Measurements from ENCODE around the gene CHRNB2.

Gene CHRNB2

GRCh38 chr1:154539486-154540483 lies 27.8 kb upstream of the CHRNB2 start (continued):
- TF ChIP-seq ZNF747 (tag by site-specific recombination; IDR thresholded peaks at IDR 0.05) (no peak), ZNF341 (tag by site-specific recombination; IDR thresholded peaks at IDR 0.05; ENCODE audit: low read depth) (no peak), ZNF677 (tag by site-specific recombination; IDR thresholded peaks at IDR 0.05) (no peak)

- H3K4me1 ChIP-seq (ENCODE audit: control insufficient read depth, insufficient read depth, low read length): no peaks in the 10 kb centered on the region
- H3K27ac ChIP-seq (ENCODE audit: extremely low read depth, low read depth, low read length): no peak overlapping the region
- H3K36me3 ChIP-seq (ENCODE audit: control insufficient read depth in 2 of 2, insufficient read depth in 1 of 2, low read length in 2 of 2): no peaks in the 10 kb centered on the region
- no peaks in the 10 kb centered on the region for H3K9me3 ChIP-seq (ENCODE audit: control insufficient read depth, insufficient read depth, low read depth, low read length)
- ChIA-PET POLR2A (no interaction called here), CTCF (interaction anchor here (2.1 kb wide), 1 partner anchor 60 kb away, joined by 7 read pairs; no protein-coding TSS in a partner anchor)
- TF ChIP-seq ZFHX2 (tag by site-specific recombination; conservative IDR thresholded peaks at IDR 0.05) (peak; percentile 93), ZNF701 (tag by site-specific recombination; IDR thresholded peaks at IDR 0.05) (no peak), TSHZ1 (tag by site-specific recombination; IDR thresholded peaks at IDR 0.05; ENCODE audit: borderline replicate concordance) (no peak), EGR2 (tag by site-specific recombination; IDR thresholded peaks at IDR 0.05; ENCODE audit: low read depth) (peak; percentile 97), ZNF221 (tag by site-specific recombination; IDR thresholded peaks at IDR 0.05; ENCODE audit: borderline replicate concordance) (no peak), HOXD13 (CRISPR knock-in tag; IDR thresholded peaks at IDR 0.05; ENCODE audit: borderline replicate concordance) (no peak), ZNF184 (tag by site-specific recombination; IDR thresholded peaks at IDR 0.05) (no peak), ZNF555 (tag by site-specific recombination; conservative IDR thresholded peaks at IDR 0.05) (no peak), GLI2 (tag by site-specific recombination; IDR thresholded peaks at IDR 0.05; ENCODE audit: borderline replicate concordance, low read depth) (no peak), ZNF398 (tag by site-specific recombination; IDR thresholded peaks at IDR 0.05) (peak; percentile 37; the same call in 1 of the 2 replicates)
- no peak overlapping the region for H3K4me3 ChIP-seq (ENCODE audit: low read depth, low read length)
Measured at GRCh38 chr1:154541231-154541630, 26.3 kb upstream of the CHRNB2 start.

GRCh38 chr1:154546264-154547063 lies 21.1 kb upstream of the CHRNB2 start:
- ChIA-PET POLR2A (interaction anchor here (0.6 to 1.5 kb wide), 4 partner anchors 10 to 239 kb away, joined by 4 to 8 read pairs (median 6); no protein-coding TSS in a partner anchor), CTCF (interaction anchor here (0.5 to 6.6 kb wide), 48 partner anchors 9 to 602 kb away, joined by 3 to 205 read pairs (median 4); partner anchors contain the start of gene ATP8B2)
- Histone ChIP-seq H3K4me3 (ENCODE audit: low read depth, low read length) (no peak overlapping the region), H3K36me3 (ENCODE audit: control insufficient read depth in 2 of 2, insufficient read depth in 1 of 2, low read length in 2 of 2) (peaks cover 13 to 35% of the 10 kb centered on the region in 2 experiments), H3K9me3 (ENCODE audit: control insufficient read depth, insufficient read depth, low read depth, low read length) (no peaks in the 10 kb centered on the region), H3K4me1 (ENCODE audit: control insufficient read depth, insufficient read depth, low read length) (no peaks in the 10 kb centered on the region), H3K27ac (ENCODE audit: extremely low read depth, low read depth, low read length) (no peak overlapping the region)
- TF ChIP-seq ZNF26 (tag by site-specific recombination; IDR thresholded peaks at IDR 0.05): no peak
- TF ChIP-seq HOXC10 (CRISPR knock-in tag; IDR thresholded peaks at IDR 0.05): no peak
- TF ChIP-seq SCRT2 (tag by site-specific recombination; IDR thresholded peaks at IDR 0.05): no peak
- no peak for TF ChIP-seq ZFHX2 (tag by site-specific recombination; conservative IDR thresholded peaks at IDR 0.05)
- no peak for TF ChIP-seq ZXDB (tag by site-specific recombination; IDR thresholded peaks at IDR 0.05)
- TF ChIP-seq GLIS1 (tag by site-specific recombination; IDR thresholded peaks at IDR 0.05): peak; percentile 41; the same call in 1 of the 2 replicates
- TF ChIP-seq ZNF169 (tag by site-specific recombination; IDR thresholded peaks at IDR 0.05): no peak
- no peak for TF ChIP-seq IKZF3 (tag by site-specific recombination; IDR thresholded peaks at IDR 0.05)
- TF ChIP-seq ZNF692 (tag by site-specific recombination; IDR thresholded peaks at IDR 0.05): no peak

Data from HEK293 (cell line).